ENCODE results near the gene MAB21L1. TPM values are rescaled to one million over a fixed set of nuclear protein-coding genes. Genes with fewer than 3 reads are reported as not detected.

Gene MAB21L1
- total RNA-seq, 1 experiment from 2014 or later: not detected

DNA sequence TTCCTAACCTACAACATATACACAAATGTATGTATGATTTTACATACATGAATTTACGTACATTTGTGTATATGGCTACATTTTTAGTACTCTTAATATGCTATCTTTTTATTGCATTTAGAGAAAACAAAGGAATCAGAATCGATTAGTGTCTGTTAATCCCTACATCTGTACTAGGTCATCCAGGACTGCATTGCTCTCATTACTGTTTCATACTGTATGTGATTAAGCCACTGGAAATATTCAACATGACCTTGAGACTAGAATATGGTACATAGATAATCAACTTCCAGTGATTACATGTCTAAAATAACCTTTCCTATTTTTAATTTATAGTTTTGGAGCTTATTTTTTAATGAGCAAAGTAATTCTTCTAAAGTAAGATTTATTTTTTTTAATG is 5.3 kb upstream of the MAB21L1 start:
- no TSS peak for BruUV-seq (replicated peaks)
- H3K4me1 ChIP-seq (ENCODE audit: control insufficient read depth, insufficient read depth, low read length): no peaks in the 10 kb centered on the region
- H3K36me3 ChIP-seq (ENCODE audit: control insufficient read depth, insufficient read depth, low read length): no peaks in the 10 kb centered on the region
- ChIA-PET CTCF (no interaction called here), POLR2A (no interaction called here)
- TF ChIP-seq TCF7L2 (IDR thresholded peaks at IDR 0.05; ENCODE audit: low read depth, low read length) (no peak), SIN3A (IDR thresholded peaks at IDR 0.05; ENCODE audit: borderline replicate concordance, insufficient read depth, low read depth, low read length) (no peak)
- TF ChIP-seq, protein P1, sequence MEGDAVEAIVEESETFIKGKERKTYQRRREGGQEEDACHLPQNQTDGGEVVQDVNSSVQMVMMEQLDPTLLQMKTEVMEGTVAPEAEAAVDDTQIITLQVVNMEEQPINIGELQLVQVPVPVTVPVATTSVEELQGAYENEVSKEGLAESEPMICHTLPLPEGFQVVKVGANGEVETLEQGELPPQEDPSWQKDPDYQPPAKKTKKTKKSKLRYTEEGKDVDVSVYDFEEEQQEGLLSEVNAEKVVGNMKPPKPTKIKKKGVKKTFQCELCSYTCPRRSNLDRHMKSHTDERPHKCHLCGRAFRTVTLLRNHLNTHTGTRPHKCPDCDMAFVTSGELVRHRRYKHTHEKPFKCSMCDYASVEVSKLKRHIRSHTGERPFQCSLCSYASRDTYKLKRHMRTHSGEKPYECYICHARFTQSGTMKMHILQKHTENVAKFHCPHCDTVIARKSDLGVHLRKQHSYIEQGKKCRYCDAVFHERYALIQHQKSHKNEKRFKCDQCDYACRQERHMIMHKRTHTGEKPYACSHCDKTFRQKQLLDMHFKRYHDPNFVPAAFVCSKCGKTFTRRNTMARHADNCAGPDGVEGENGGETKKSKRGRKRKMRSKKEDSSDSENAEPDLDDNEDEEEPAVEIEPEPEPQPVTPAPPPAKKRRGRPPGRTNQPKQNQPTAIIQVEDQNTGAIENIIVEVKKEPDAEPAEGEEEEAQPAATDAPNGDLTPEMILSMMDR (IDR thresholded peaks at IDR 0.05): no peak
- no peak for ATAC-seq
- no peak for DNase-seq (ENCODE audit: low read depth, low spot score)
- intact Hi-C loops (cut with micrococcal nuclease; ENCODE audit: unreplicated experiment) (no loop called here), in situ Hi-C loops (cut with HindIII; ENCODE audit: low pct_unique_long_range_greater_than_20kb, low sequenced_read_pairs) (no loop called here)
- H3K9me3 ChIP-seq (ENCODE audit: control insufficient read depth, insufficient read depth, low read depth, low read length): no peaks in the 10 kb centered on the region
- H3K4me3 ChIP-seq (ENCODE audit: low read depth in 2 of 2, low read length in 2 of 2): no peak overlapping the region
- no peaks in the 10 kb centered on the region for H3K27me3 ChIP-seq (ENCODE audit: control insufficient read depth, insufficient read depth, low read length)
- H3K27ac ChIP-seq (ENCODE audit: low read length): no peak overlapping the region

DNA sequence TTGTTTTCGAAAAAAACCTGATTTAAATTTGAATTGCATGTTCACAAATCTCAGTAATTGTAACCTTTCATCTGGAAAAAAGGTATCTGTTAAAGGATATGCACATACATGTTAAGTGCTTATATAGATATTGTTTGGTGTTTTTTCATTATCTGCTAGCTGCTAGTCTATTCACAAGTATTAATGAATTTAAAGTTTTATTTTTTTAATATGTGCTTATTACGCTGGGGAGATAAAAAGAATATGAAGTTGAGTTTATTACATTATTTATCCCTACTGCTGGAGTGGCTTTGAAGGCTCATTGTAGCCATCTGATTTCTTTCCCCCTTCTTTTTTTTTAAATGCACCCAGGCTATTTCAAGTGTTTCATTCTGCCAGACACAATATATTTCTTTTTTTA is 3.9 kb upstream of the MAB21L1 start:
- intact Hi-C loops (cut with micrococcal nuclease; ENCODE audit: unreplicated experiment): no loop called here
- DNase-seq (ENCODE audit: low read depth, low spot score) (no peak), ATAC-seq (no peak)
- POLR2A ChIA-PET: no interaction called here
- Histone ChIP-seq H3K9me3 (ENCODE audit: control insufficient read depth, insufficient read depth, low read depth, low read length) (no peaks in the 10 kb centered on the region), H3K4me1 (ENCODE audit: control insufficient read depth, insufficient read depth, low read length) (no peaks in the 10 kb centered on the region), H3K4me3 (ENCODE audit: low read depth in 2 of 2, low read length in 2 of 2) (no peak overlapping the region; a peak in 1 of 4 replicates), H3K36me3 (ENCODE audit: control insufficient read depth, insufficient read depth, low read length) (no peaks in the 10 kb centered on the region), H3K27ac (ENCODE audit: low read length) (no peak overlapping the region), H3K27me3 (ENCODE audit: control insufficient read depth, insufficient read depth, low read length) (no peaks in the 10 kb centered on the region)
- no peak for TF ChIP-seq TCF7L2 (IDR thresholded peaks at IDR 0.05; ENCODE audit: low read depth, low read length)
- TF ChIP-seq, protein P2, sequence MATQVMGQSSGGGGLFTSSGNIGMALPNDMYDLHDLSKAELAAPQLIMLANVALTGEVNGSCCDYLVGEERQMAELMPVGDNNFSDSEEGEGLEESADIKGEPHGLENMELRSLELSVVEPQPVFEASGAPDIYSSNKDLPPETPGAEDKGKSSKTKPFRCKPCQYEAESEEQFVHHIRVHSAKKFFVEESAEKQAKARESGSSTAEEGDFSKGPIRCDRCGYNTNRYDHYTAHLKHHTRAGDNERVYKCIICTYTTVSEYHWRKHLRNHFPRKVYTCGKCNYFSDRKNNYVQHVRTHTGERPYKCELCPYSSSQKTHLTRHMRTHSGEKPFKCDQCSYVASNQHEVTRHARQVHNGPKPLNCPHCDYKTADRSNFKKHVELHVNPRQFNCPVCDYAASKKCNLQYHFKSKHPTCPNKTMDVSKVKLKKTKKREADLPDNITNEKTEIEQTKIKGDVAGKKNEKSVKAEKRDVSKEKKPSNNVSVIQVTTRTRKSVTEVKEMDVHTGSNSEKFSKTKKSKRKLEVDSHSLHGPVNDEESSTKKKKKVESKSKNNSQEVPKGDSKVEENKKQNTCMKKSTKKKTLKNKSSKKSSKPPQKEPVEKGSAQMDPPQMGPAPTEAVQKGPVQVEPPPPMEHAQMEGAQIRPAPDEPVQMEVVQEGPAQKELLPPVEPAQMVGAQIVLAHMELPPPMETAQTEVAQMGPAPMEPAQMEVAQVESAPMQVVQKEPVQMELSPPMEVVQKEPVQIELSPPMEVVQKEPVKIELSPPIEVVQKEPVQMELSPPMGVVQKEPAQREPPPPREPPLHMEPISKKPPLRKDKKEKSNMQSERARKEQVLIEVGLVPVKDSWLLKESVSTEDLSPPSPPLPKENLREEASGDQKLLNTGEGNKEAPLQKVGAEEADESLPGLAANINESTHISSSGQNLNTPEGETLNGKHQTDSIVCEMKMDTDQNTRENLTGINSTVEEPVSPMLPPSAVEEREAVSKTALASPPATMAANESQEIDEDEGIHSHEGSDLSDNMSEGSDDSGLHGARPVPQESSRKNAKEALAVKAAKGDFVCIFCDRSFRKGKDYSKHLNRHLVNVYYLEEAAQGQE (IDR thresholded peaks at IDR 0.05; ENCODE audit: insufficient read depth in 1 of 2, low read depth in 2 of 2, low read length in 1 of 2): no peak
- in situ Hi-C loops (cut with HindIII; ENCODE audit: low pct_unique_long_range_greater_than_20kb, low sequenced_read_pairs): no loop called here
- CTCF ChIA-PET: no interaction called here
- no TSS peak for BruUV-seq (replicated peaks)

DNA sequence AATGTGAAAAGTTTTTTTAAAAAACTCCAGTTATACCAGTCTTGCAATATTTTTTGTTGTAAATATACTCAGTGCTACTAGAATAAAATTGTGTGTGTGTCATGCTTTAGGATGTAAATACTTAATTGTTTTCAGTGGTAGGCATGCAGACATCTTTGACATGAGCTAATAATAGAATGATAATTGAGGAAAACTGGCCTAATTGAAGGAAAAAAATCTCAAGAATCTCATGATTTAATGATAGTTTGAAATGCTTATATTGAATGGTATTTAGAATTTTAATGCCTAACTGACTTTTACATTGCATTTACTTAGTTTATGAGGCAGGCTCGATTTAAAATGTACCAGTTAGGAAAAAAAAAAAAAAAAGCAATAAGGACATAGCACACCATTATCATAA is 3.2 kb upstream of the MAB21L1 start:
- ATAC-seq (no peak), DNase-seq (ENCODE audit: low read depth, low spot score) (no peak)
- no peak overlapping the region; a peak in 1 of 4 replicates for H3K4me3 ChIP-seq (ENCODE audit: low read depth in 2 of 2, low read length in 2 of 2)
- POLR2A ChIA-PET: no interaction called here
- TF ChIP-seq, protein P1 (IDR thresholded peaks at IDR 0.05): no peak
- TF ChIP-seq, protein P2 (IDR thresholded peaks at IDR 0.05; ENCODE audit: insufficient read depth in 1 of 2, low read depth in 2 of 2, low read length in 1 of 2): no peak
- TF ChIP-seq POLR2AphosphoS5 (IDR thresholded peaks at IDR 0.05; ENCODE audit: low read depth, low read length): no peak
- TF ChIP-seq SIN3A (IDR thresholded peaks at IDR 0.05; ENCODE audit: borderline replicate concordance, insufficient read depth, low read depth, low read length): no peak
- no peak for TF ChIP-seq TCF7L2 (IDR thresholded peaks at IDR 0.05; ENCODE audit: low read depth, low read length)
- H3K4me1 ChIP-seq (ENCODE audit: control insufficient read depth, insufficient read depth, low read length): no peaks in the 10 kb centered on the region
- no peaks in the 10 kb centered on the region for H3K27me3 ChIP-seq (ENCODE audit: control insufficient read depth, insufficient read depth, low read length)
- no peaks in the 10 kb centered on the region for H3K9me3 ChIP-seq (ENCODE audit: control insufficient read depth, insufficient read depth, low read depth, low read length)
- H3K36me3 ChIP-seq (ENCODE audit: control insufficient read depth, insufficient read depth, low read length): no peaks in the 10 kb centered on the region
- BruUV-seq (replicated peaks): no TSS peak
- CTCF ChIA-PET: no interaction called here
- in situ Hi-C loops (cut with HindIII; ENCODE audit: low pct_unique_long_range_greater_than_20kb, low sequenced_read_pairs): no loop called here
- intact Hi-C loops (cut with micrococcal nuclease; ENCODE audit: unreplicated experiment): no loop called here
- no peak overlapping the region for H3K27ac ChIP-seq (ENCODE audit: low read length)

Measured in Panc1 (cell line).